IMR-90 (cell line): ENCODE data around the gene PTPRN2. TPM values are rescaled to one million over a fixed set of nuclear protein-coding genes. Genes with fewer than 3 reads are reported as not detected.

ENCODE experiments used
- ATAC-seq: fragments of 200-7000 bp; cut with Tn5 transposase; 2 replicates; pipeline ENCODE4 v1.9.1; 2020; ENCODE audit warnings: low read depth, mild to moderate bottlenecking, moderate library complexity
- BruUV-seq: library from RNA; stranded (reverse); fragments of 400-500 nt; replicated peaks from 2 replicates; lab custom pipeline; 2021; lab: Mats Ljungman, UMichigan
- CTCF ChIA-PET: fragments of 300-600 bp; formaldehyde crosslinking; extraction: SDS; loops from one replicate; lab custom pipeline; 2021; ENCODE audit warnings: antibody characterized with exemption; lab: Yijun Ruan, JAX
- POLR2A ChIA-PET: fragments of 300-600 bp; sonication (Branson Sonifier 250); formaldehyde crosslinking; loops from one replicate; lab custom pipeline; 2022; ENCODE audit warnings: antibody characterized with exemption; ENCODE audit not compliant: unreplicated experiment; lab: Charles Lee
- DNase-seq: peaks from one replicate; pipeline ENCODE4 v3.0.0; 2013
- H2AFZ ChIP-seq: replicated peaks from 2 replicates; pipeline ENCODE3; 2013; ENCODE audit warnings: low read length, mild to moderate bottlenecking; ENCODE audit not compliant: poor library complexity
- H2AK5ac ChIP-seq: 2 replicates; pipeline ENCODE4 v1.6.1; 2013; ENCODE audit warnings: low read depth, low read length, inconsistent platforms
- H2AK9ac ChIP-seq: replicated peaks from 2 replicates; pipeline ENCODE3; 2013; ENCODE audit warnings: mild to moderate bottlenecking, low read depth, low read length, moderate library complexity; ENCODE audit not compliant: poor library complexity
- H2BK120ac ChIP-seq: 2 replicates; pipeline ENCODE4 v1.6.1; 2013; ENCODE audit warnings: low read depth, low read length, inconsistent platforms
- H2BK15ac ChIP-seq: 3 replicates; pipeline ENCODE4 v1.6.1; 2013; ENCODE audit warnings: low read depth, low read length, inconsistent platforms
- H2BK20ac ChIP-seq: 2 replicates; pipeline ENCODE4 v1.6.1; 2013; ENCODE audit warnings: low read depth, mild to moderate bottlenecking, inconsistent platforms, low read length, moderate library complexity
- H2BK5ac ChIP-seq: 2 replicates; pipeline ENCODE4 v1.6.1; 2013; ENCODE audit warnings: mild to moderate bottlenecking, low read depth, low read length, inconsistent platforms; ENCODE audit not compliant: poor library complexity, severe bottlenecking
- H3K14ac ChIP-seq: replicated peaks from 2 replicates; pipeline ENCODE4 v1.6.1; 2013; ENCODE audit warnings: low read depth, low read length, inconsistent platforms
- H3K18ac ChIP-seq: 2 replicates; pipeline ENCODE4 v1.6.1; 2013; ENCODE audit warnings: low read depth, low read length, control low read depth
- H3K23ac ChIP-seq: 2 replicates; pipeline ENCODE4 v1.6.1; 2013; ENCODE audit warnings: low read depth, low read length, inconsistent platforms
- H3K27ac ChIP-seq: 2 replicates; pipeline ENCODE4 v1.5.1; 2013; ENCODE audit warnings: mild to moderate bottlenecking, control low read depth, low read length; ENCODE audit not compliant: insufficient read depth
- H3K27me3 ChIP-seq: 2 replicates; pipeline ENCODE4 v1.6.1; 2013; ENCODE audit warnings: low read length; ENCODE audit not compliant: control insufficient read depth, insufficient read depth
- H3K36me3 ChIP-seq: 2 replicates; pipeline ENCODE4 v1.6.1; 2013; ENCODE audit warnings: low read length, mixed read lengths; ENCODE audit not compliant: control insufficient read depth, insufficient read depth
- H3K4ac ChIP-seq: 2 replicates; pipeline ENCODE4 v1.6.1; 2013; ENCODE audit warnings: low read depth, low read length, inconsistent platforms
- H3K4me1 ChIP-seq: 2 replicates; pipeline ENCODE4 v1.6.1; 2013; ENCODE audit warnings: low read length, mixed read lengths; ENCODE audit not compliant: control insufficient read depth, insufficient read depth
- H3K4me2 ChIP-seq: 2 replicates; pipeline ENCODE4 v1.6.1; 2013; ENCODE audit warnings: low read depth, mild to moderate bottlenecking, control low read depth, low read length, moderate library complexity
- H3K4me3 ChIP-seq: 2 replicates; pipeline ENCODE4 v1.5.1; 2013; ENCODE audit warnings: low read depth, mild to moderate bottlenecking, control low read depth, low read length, moderate library complexity; ENCODE audit not compliant: insufficient read depth
- H3K56ac ChIP-seq: 2 replicates; pipeline ENCODE4 v1.6.1; 2013; ENCODE audit warnings: low read length, inconsistent platforms; ENCODE audit not compliant: insufficient read depth; ENCODE audit errors: extremely low read depth
- H3K79me1 ChIP-seq, 2 experiments: 2 replicates each; pipeline ENCODE4 v1.6.1; 2013; ENCODE audit warnings: low read length in 2 of 2, inconsistent platforms in 1 of 2, low read depth in 1 of 2
- H3K9ac ChIP-seq: 2 replicates; pipeline ENCODE4 v1.6.1; 2013; ENCODE audit warnings: low read depth, low read length, control low read depth
- H3K9me1 ChIP-seq: 2 replicates; pipeline ENCODE4 v1.6.1; 2013; ENCODE audit warnings: low read length, inconsistent platforms; ENCODE audit not compliant: insufficient read depth
- H3K9me3 ChIP-seq: 2 replicates; pipeline ENCODE4 v1.6.1; 2013; ENCODE audit warnings: low read length; ENCODE audit not compliant: control insufficient read depth, insufficient read depth
- H4K20me1 ChIP-seq: 2 replicates; pipeline ENCODE4 v1.6.1; 2013; ENCODE audit warnings: low read length, inconsistent platforms; ENCODE audit not compliant: insufficient read depth
- H4K5ac ChIP-seq: 2 replicates; pipeline ENCODE4 v1.6.1; 2013; ENCODE audit warnings: mild to moderate bottlenecking, low read depth, low read length, control low read depth
- H4K8ac ChIP-seq, 2 experiments: 2 replicates each; pipeline ENCODE4 v1.6.1; 2013; ENCODE audit warnings: low read depth in 2 of 2, low read length in 2 of 2, control low read depth in 1 of 2, inconsistent platforms in 1 of 2
- H4K91ac ChIP-seq: 2 replicates; pipeline ENCODE4 v1.6.1; 2013; ENCODE audit warnings: low read depth, low read length, inconsistent platforms; ENCODE audit not compliant: insufficient read depth
- BHLHE40 ChIP-seq: fragments of 150-350 bp; IDR thresholded peaks from 2 replicates; pipeline ENCODE4 v1.6.1; 2016; ENCODE audit warnings: mild to moderate bottlenecking, low read depth, low read length
- CEBPB ChIP-seq: IDR thresholded peaks from 2 replicates; pipeline ENCODE4 v1.6.1; 2012; ENCODE audit warnings: low read depth, low read length, improper control_type of control experiment
- POLR2A ChIP-seq: IDR thresholded peaks from 2 replicates; pipeline ENCODE4 v1.6.1; 2012; ENCODE audit warnings: mild to moderate bottlenecking, low read depth, low read length
- WGBS, 2 experiments: methylation state at CpG; one replicate each; pipeline versions ENCODE4 v1.1.5 to v1.1.7; 2013; ENCODE audit warnings: missing lambda C conversion rate in 2 of 2; ENCODE audit not compliant: insufficient read length in 1 of 2; ENCODE audit errors: extremely low coverage in 2 of 2; 5-methylcytosine and 5-hydroxymethylcytosine counted together
- dilution Hi-C: fragments of 300-500 bp; cut with HindIII; formaldehyde crosslinking; loops from one replicate; pipeline ENCODE4 v1.14.3; 2018; ENCODE audit warnings: low sequenced_read_pairs; ENCODE audit not compliant: unreplicated experiment
- in situ Hi-C: fragments of 300-500 bp; cut with MboI; formaldehyde crosslinking; loops from 3 replicates; pipeline ENCODE4 v1.14.3; 2019; ENCODE audit warnings: low sequenced_read_pairs, inconsistent platforms, mixed read lengths
- intact Hi-C: fragments of 100-400 bp; cut with micrococcal nuclease; formaldehyde crosslinking; loops from 2 replicates; pipeline ENCODE4 v1.10.0; 2022
- polyA plus RNA-seq, 3 experiments: library from polyadenylated mRNA; depleted of rRNA; stranded (reverse); fragments of >200 nt; gene quantifications; 2 replicates each; pipeline ENCODE4 v1.2.3, GENCODE V29; 2012; ENCODE audit warnings: low replicate concordance in 1 of 3
- total RNA-seq: library from RNA; depleted of rRNA; stranded (reverse); fragments of >200 nt; gene quantifications from 2 replicates; pipeline ENCODE4 v1.2.3, GENCODE V29; 2012
- TF ChIP-seq, protein P1 (sequence below): conservative IDR thresholded peaks from 2 replicates; pipeline ENCODE4 v1.5.1; 2012; ENCODE audit warnings: mild to moderate bottlenecking, low read depth, low read length, improper control_type of control experiment
- TF ChIP-seq, protein P2 (sequence below): fragments of 150-350 bp; IDR thresholded peaks from 2 replicates; pipeline ENCODE4 v1.6.1; 2017; ENCODE audit warnings: mild to moderate bottlenecking, antibody characterized with exemption, low read length, low read depth

The PTPRN2 gene
- total and polyA plus RNA-seq, 2 of the 4 experiments (the other 2 are of a cell fraction), result 0.03 TPM; not detected in 1

DNA sequence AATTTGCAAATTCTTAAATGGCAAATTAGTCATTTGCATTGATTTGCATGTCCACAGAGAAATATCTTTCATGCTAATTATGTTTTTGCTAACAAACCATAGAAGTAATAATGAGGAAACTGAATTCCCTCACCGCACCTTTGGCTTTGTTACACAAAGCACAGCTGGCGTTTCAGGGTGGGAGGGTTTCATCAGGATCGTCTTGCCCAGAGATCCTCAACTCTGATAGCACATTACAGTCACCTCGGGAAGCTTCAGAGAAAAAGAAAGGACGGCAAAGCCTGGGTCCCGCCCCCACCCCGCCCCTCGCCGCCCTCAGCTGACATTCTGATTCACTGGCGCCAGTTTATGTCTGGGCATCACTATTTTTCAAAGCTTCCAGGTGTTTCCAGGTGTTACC, 119.4 kb downstream of the PTPRN2 start:
- WGBS, 2 experiments, result 25% methylated on average over 6 of the region's 10 CpGs; no CpG with 5 or more reads in 1 of the 2 experiments
- POLR2A ChIA-PET, result no interaction called here
- Histone ChIP-seq H3K9me3 (peaks cover 30% of the 10 kb centered on the region), H2BK5ac (no peak overlapping the region), H2BK120ac (no peak overlapping the region), H3K27ac (no peak overlapping the region), H4K91ac (no peak overlapping the region), H3K4me3 (no peak overlapping the region), H2AK9ac (no peak overlapping the region), H2BK15ac (no peak overlapping the region), H3K4me1 (no peaks in the 10 kb centered on the region), H3K9me1 (no peaks in the 10 kb centered on the region), H3K4me2 (no peak overlapping the region), H2AK5ac (no peak overlapping the region), H3K14ac (no peak overlapping the region), H4K5ac (no peak overlapping the region), H3K56ac (no peak overlapping the region), H3K9ac (no peak overlapping the region), H2BK20ac (no peak overlapping the region), H3K18ac (no peak overlapping the region), H3K27me3 (no peaks in the 10 kb centered on the region), H3K23ac (no peak overlapping the region), H3K36me3 (no peaks in the 10 kb centered on the region), H3K79me1 (no peaks in the 10 kb centered on the region), H3K4ac (no peak overlapping the region), H4K8ac (no peak overlapping the region), H2AFZ (no peak overlapping the region), H4K20me1 (no peaks in the 10 kb centered on the region)
- intact Hi-C loops (no loop called here), dilution Hi-C loops (no loop called here), in situ Hi-C loops (no loop called here)
- BruUV-seq, result no TSS peak
- TF ChIP-seq, protein P1, sequence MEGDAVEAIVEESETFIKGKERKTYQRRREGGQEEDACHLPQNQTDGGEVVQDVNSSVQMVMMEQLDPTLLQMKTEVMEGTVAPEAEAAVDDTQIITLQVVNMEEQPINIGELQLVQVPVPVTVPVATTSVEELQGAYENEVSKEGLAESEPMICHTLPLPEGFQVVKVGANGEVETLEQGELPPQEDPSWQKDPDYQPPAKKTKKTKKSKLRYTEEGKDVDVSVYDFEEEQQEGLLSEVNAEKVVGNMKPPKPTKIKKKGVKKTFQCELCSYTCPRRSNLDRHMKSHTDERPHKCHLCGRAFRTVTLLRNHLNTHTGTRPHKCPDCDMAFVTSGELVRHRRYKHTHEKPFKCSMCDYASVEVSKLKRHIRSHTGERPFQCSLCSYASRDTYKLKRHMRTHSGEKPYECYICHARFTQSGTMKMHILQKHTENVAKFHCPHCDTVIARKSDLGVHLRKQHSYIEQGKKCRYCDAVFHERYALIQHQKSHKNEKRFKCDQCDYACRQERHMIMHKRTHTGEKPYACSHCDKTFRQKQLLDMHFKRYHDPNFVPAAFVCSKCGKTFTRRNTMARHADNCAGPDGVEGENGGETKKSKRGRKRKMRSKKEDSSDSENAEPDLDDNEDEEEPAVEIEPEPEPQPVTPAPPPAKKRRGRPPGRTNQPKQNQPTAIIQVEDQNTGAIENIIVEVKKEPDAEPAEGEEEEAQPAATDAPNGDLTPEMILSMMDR, result no peak
- TF ChIP-seq, protein P2, sequence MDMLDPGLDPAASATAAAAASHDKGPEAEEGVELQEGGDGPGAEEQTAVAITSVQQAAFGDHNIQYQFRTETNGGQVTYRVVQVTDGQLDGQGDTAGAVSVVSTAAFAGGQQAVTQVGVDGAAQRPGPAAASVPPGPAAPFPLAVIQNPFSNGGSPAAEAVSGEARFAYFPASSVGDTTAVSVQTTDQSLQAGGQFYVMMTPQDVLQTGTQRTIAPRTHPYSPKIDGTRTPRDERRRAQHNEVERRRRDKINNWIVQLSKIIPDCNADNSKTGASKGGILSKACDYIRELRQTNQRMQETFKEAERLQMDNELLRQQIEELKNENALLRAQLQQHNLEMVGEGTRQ, result no peak
- TF ChIP-seq CEBPB (no peak), POLR2A (no peak), BHLHE40 (no peak)
- ATAC-seq (no peak), DNase-seq (no peak)
- CTCF ChIA-PET, result no interaction called here
